Measurements from ENCODE around the gene KCNH4.
"Not testable (repeated sequence)": the region's sequence is repeated elsewhere in the genome, so short reads cannot be mapped to it uniquely, and the experiment has no call there.

The KCNH4 gene

GRCh38 chr17:42177684-42178083 lies 3.3 kb downstream of the KCNH4 start:
- no peak for DNase-seq

GRCh38 chr17:42174126-42174783 lies 6.7 kb downstream of the KCNH4 start:
- DNase-seq, result no peak

- no peak for DNase-seq
Observed at GRCh38 chr17:42171831-42172230, 9.1 kb downstream of the KCNH4 start.

GRCh38 chr17:42169351-42169750 lies 11.6 kb downstream of the KCNH4 start:
- no peak for DNase-seq

GRCh38 chr17:42167807-42168206 lies 13.1 kb downstream of the KCNH4 start:
- no peak for DNase-seq

- DNase-seq, result no peak
Observed at GRCh38 chr17:42166196-42166763, 14.7 kb downstream of the KCNH4 start.

GRCh38 chr17:42165751-42166150 lies 15.2 kb downstream of the KCNH4 start:
- no peak for DNase-seq

GRCh38 chr17:42163696-42164407 lies 17.1 kb downstream of the KCNH4 start:
- no peak for DNase-seq

GRCh38 chr17:42163113-42163512 lies 17.8 kb downstream of the KCNH4 start:
- no peak for DNase-seq

- no peak for DNase-seq
Observed at GRCh38 chr17:42160531-42160910, 20.4 kb downstream of the KCNH4 start.

- DNase-seq, result no peak
Observed at GRCh38 chr17:42159796-42160530, 21.0 kb downstream of the KCNH4 start.

GRCh38 chr17:42155614-42156045 lies 25.3 kb downstream of the KCNH4 start:
- DNase-seq, result no peak

GRCh38 chr17:42153919-42154742 lies 26.8 kb downstream of the KCNH4 start:
- DNase-seq, result peak; percentile 54 to 65

- no peak for DNase-seq
Observed at GRCh38 chr17:42146911-42147607, 33.9 kb downstream of the KCNH4 start.

GRCh38 chr17:42143138-42143537 lies 37.8 kb downstream of the KCNH4 start:
- not testable (repeated sequence) for DNase-seq

- no peak for DNase-seq
Observed at GRCh38 chr17:42142371-42142896, 38.5 kb downstream of the KCNH4 start.

GRCh38 chr17:42141382-42141781 lies 39.6 kb downstream of the KCNH4 start:
- DNase-seq, result no peak

GRCh38 chr17:42140690-42141089 lies 40.3 kb downstream of the KCNH4 start:
- DNase-seq, result not testable (repeated sequence)

GRCh38 chr17:42138749-42139492 lies 42.0 kb downstream of the KCNH4 start:
- DNase-seq, result no peak

GRCh38 chr17:42136654-42137051 lies 44.3 kb downstream of the KCNH4 start:
- DNase-seq, result no peak
